ENCODE data around the gene FAM53A. TPM values are rescaled to one million over a fixed set of nuclear protein-coding genes. Genes with fewer than 3 reads are reported as not detected.

The FAM53A gene
- total and polyA plus RNA-seq, 2 of the 4 experiments (the other 2 are of a cell fraction): 2.0 to 3.1 TPM

DNA sequence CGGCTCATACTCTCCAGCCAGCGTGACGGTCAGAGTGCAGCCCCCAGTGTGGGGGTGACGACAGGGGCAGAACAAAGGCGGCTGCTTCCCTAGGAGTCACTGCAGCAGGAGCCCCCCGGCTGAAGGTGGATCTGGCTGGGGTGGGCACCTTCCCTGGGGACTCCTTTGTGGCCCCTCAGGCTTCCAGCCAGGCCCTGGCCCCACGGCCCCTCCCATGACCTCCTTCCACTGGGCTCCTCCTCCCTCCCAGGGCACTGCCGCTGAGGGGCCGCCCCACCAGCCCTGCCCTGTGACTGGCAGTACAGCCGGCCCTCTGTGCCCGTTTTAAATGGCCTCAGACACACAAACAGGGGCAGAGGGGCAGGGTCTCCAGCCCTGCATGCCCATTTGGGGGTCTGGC lies 61.9 kb downstream of the FAM53A start:
- Histone ChIP-seq H2BK5ac (ENCODE audit: low read depth, low read length, poor library complexity, severe bottlenecking) (no peak overlapping the region), H4K5ac (ENCODE audit: low read depth, low read length) (no peak overlapping the region), H2AK9ac (replicated peaks; ENCODE audit: low read depth, low read length, poor library complexity) (no peak overlapping the region), H2AK5ac (ENCODE audit: low read depth, low read length) (no peak overlapping the region), H3K9me3 (ENCODE audit: control insufficient read depth, insufficient read depth, low read length) (peaks cover 2% of the 10 kb centered on the region), H3K27ac (ENCODE audit: insufficient read depth, low read length) (no peak overlapping the region), H3K4me1 (ENCODE audit: control insufficient read depth, insufficient read depth, low read length) (no peaks in the 10 kb centered on the region), H2BK15ac (ENCODE audit: low read depth, low read length) (no peak overlapping the region), H3K27me3 (ENCODE audit: control insufficient read depth, insufficient read depth, low read length) (no peaks in the 10 kb centered on the region), H3K18ac (ENCODE audit: low read depth, low read length) (no peak overlapping the region), H3K9me1 (ENCODE audit: insufficient read depth, low read length) (no peaks in the 10 kb centered on the region), H4K91ac (ENCODE audit: insufficient read depth, low read depth, low read length) (no peak overlapping the region), H3K56ac (ENCODE audit: extremely low read depth, insufficient read depth, low read length) (no peak overlapping the region), H3K36me3 (ENCODE audit: control insufficient read depth, insufficient read depth, low read length) (no peaks in the 10 kb centered on the region), H3K79me1 (ENCODE audit: low read depth in 1 of 2, low read length in 2 of 2) (no peaks in the 10 kb centered on the region), H4K8ac (ENCODE audit: low read depth in 2 of 2, low read length in 2 of 2) (no peak overlapping the region), H3K23ac (ENCODE audit: low read depth, low read length) (no peak overlapping the region), H2BK120ac (ENCODE audit: low read depth, low read length) (no peak overlapping the region), H4K20me1 (ENCODE audit: insufficient read depth, low read length) (no peaks in the 10 kb centered on the region), H3K9ac (ENCODE audit: low read depth, low read length) (no peak overlapping the region), H2AFZ (replicated peaks; ENCODE audit: low read length, poor library complexity) (no peak overlapping the region), H3K4me2 (ENCODE audit: low read depth, low read length) (no peak overlapping the region), H3K14ac (replicated peaks; ENCODE audit: low read depth, low read length) (no peak overlapping the region), H3K4ac (ENCODE audit: low read depth, low read length) (no peak overlapping the region), H3K4me3 (ENCODE audit: insufficient read depth, low read depth, low read length) (no peak overlapping the region), H2BK20ac (ENCODE audit: low read depth, low read length) (no peak overlapping the region)
- TF ChIP-seq RCOR1 (IDR thresholded peaks at IDR 0.05; ENCODE audit: insufficient replicate concordance, low read length) (no peak), CHD1 (IDR thresholded peaks at IDR 0.05; ENCODE audit: low read depth, low read length) (no peak), FOS (IDR thresholded peaks at IDR 0.05; ENCODE audit: low read depth, low read length) (no peak), POLR2A (IDR thresholded peaks at IDR 0.05; ENCODE audit: low read depth, low read length) (no peak), RAD21 (IDR thresholded peaks at IDR 0.05; ENCODE audit: low read length) (no peak), BHLHE40 (IDR thresholded peaks at IDR 0.05; ENCODE audit: low read depth, low read length) (no peak), SMC3 (IDR thresholded peaks at IDR 0.05; ENCODE audit: low read depth, low read length) (no peak)
- CTCF ChIA-PET: no interaction called here
- in situ Hi-C loops (cut with MboI; ENCODE audit: low sequenced_read_pairs): no loop called here
- DNase-seq: no peak
- 55% methylated on average over 6 of the region's 11 CpGs; no CpG with 5 or more reads in 1 of the 2 experiments for WGBS, 2 experiments (ENCODE audit: extremely low coverage in 2 of 2, insufficient read length in 1 of 2)
- no peak for ATAC-seq (ENCODE audit: low read depth)
- dilution Hi-C loops (cut with HindIII; ENCODE audit: low sequenced_read_pairs, unreplicated experiment): no loop called here
- POLR2A ChIA-PET (ENCODE audit: unreplicated experiment): no interaction called here
- intact Hi-C loops (cut with micrococcal nuclease): no loop called here
- BruUV-seq (replicated peaks): no TSS peak
